HUES64 (cell line): ENCODE measurements around the gene SLC8A2.
A peak's percentile ranks its signal among the peaks of the same experiment; 100 is the strongest.

Source experiments
- H3K27ac ChIP-seq: 2 replicates; pipeline ENCODE4 v1.7.0; 2013; ENCODE audit warnings: low read depth, low read length, inconsistent platforms
- H3K27me3 ChIP-seq: 2 replicates; pipeline ENCODE4 v1.6.1; 2013; ENCODE audit warnings: mild to moderate bottlenecking, low read length; ENCODE audit not compliant: insufficient read depth
- H3K36me3 ChIP-seq: 2 replicates; pipeline ENCODE4 v1.6.1; 2013; ENCODE audit warnings: mild to moderate bottlenecking, low read length; ENCODE audit not compliant: insufficient read depth
- H3K4me1 ChIP-seq: 2 replicates; pipeline ENCODE4 v1.6.1; 2013; ENCODE audit warnings: mild to moderate bottlenecking, low read length, moderate library complexity; ENCODE audit not compliant: insufficient read depth
- H3K4me3 ChIP-seq: 2 replicates; pipeline ENCODE4 v1.5.1; 2013; ENCODE audit warnings: mild to moderate bottlenecking, low read length, moderate library complexity
- H3K9ac ChIP-seq: 2 replicates; pipeline ENCODE4 v1.6.1; 2013; ENCODE audit warnings: mild to moderate bottlenecking, low read depth, low read length
- H3K9me3 ChIP-seq: 2 replicates; pipeline ENCODE4 v1.6.1; 2013; ENCODE audit warnings: low read depth, low read length; ENCODE audit not compliant: insufficient read depth
- WGBS: fragments of 150-250, 120-280 bp; methylation state at CpG from one replicate; pipeline ENCODE4 v1.1.7; 2013; ENCODE audit warnings: missing lambda C conversion rate; 5-methylcytosine and 5-hydroxymethylcytosine counted together

Gene SLC8A2

GRCh38 chr19:47483800-47484690 is 12.4 kb upstream of the SLC8A2 start, which contains the start of gene KPTN:
KPTN (minus strand) TSS chr19:47484219; CDS start chr19:47484160, 59 bp downstream.
- 3% methylated on average over 54 of the region's 57 CpGs for WGBS

GRCh38 chr19:47483200-47483599 is 11.5 kb upstream of the SLC8A2 start:
- no peaks in the 10 kb centered on the region for H3K9me3 ChIP-seq
- H3K27me3 ChIP-seq = no peaks in the 10 kb centered on the region
- WGBS = 90% methylated on average over 15 of the region's 15 CpGs
- H3K4me1 ChIP-seq = no peaks in the 10 kb centered on the region
- H3K36me3 ChIP-seq = no peaks in the 10 kb centered on the region
- no peak overlapping the region for H3K27ac ChIP-seq
- H3K9ac ChIP-seq = no peak overlapping the region
- peak overlapping the region; percentile 82; the same call in 1 of the 2 replicates for H3K4me3 ChIP-seq

More at GRCh38 chr19:47483800-47484690, 12.4 kb upstream of the SLC8A2 start, which contains the start of gene KPTN:
- no peaks in the 10 kb centered on the region for H3K9me3 ChIP-seq
- H3K27ac ChIP-seq = peak within 1 kb of the TSS; percentile 92
- peak within 1 kb of the TSS; percentile 82 for H3K4me3 ChIP-seq
- peak within 1 kb of the TSS; percentile 91 for H3K9ac ChIP-seq
- H3K36me3 ChIP-seq = 0 out of 2 replicates have a peak, but pooled peaks cover 1% of the 10 kb centered on the region
- H3K4me1 ChIP-seq = no peaks in the 10 kb centered on the region
- H3K27me3 ChIP-seq = no peaks in the 10 kb centered on the region

DNA sequence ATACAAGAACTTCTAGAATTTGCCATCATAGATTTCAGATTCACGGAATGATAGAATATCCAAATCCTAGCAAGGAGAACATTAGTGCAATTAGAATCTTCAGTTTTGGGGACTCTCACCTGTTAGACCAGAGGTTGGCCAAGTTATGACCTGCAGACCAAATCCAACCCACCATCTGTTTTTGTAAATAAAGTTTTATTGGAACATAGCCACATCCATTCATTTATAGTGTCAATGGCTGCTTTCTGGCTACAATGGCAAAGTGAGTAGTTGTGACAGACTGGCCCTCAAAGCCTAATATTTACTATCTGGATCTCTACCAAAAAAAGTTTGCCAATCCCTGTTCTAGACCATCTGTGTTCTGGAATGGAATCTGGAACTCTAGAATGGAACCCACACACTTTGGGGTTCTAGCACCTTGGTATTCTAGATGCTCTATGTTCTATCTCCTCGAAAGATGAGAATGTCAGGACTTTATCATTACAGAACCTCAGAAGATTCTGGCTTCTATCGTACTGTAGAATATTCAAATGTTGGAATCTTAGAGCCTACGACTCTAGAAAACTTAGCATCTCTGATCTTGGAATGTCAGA is 9.9 kb upstream of the SLC8A2 start:
- Histone ChIP-seq H3K9me3 (no peaks in the 10 kb centered on the region), H3K4me1 (no peaks in the 10 kb centered on the region), H3K27ac (no peak overlapping the region), H3K4me3 (no peak overlapping the region), H3K9ac (no peak overlapping the region), H3K27me3 (no peaks in the 10 kb centered on the region), H3K36me3 (no peaks in the 10 kb centered on the region)
- WGBS = 94% methylated on average over 4 of the region's 4 CpGs

DNA sequence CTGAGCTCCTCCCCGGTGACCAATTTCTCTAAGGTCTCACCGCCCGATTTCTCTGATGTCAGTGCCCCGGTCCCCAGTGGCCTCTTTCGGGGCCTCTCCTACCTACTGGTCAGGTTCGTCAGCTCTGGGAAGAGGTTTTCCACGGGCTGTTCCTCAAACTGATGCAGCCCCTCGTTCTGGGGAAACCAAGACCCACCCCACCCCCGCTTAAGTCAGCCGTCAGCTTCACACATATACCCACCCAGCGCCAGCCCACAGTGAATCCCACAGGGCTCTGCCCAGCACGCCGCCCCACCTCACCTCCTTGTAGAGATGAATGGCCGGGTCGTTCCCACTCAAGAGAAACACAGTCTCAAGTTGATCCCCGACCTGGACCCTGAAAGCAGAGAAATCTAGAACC is 9.0 kb upstream of the SLC8A2 start:
- H3K4me1 ChIP-seq = no peaks in the 10 kb centered on the region
- no peaks in the 10 kb centered on the region for H3K36me3 ChIP-seq
- H3K4me3 ChIP-seq = peak overlapping the region; percentile 55
- H3K9ac ChIP-seq = no peak overlapping the region
- 82% methylated on average over 16 of the region's 16 CpGs for WGBS
- no peak overlapping the region for H3K27ac ChIP-seq
- no peaks in the 10 kb centered on the region for H3K9me3 ChIP-seq
- no peaks in the 10 kb centered on the region for H3K27me3 ChIP-seq

DNA sequence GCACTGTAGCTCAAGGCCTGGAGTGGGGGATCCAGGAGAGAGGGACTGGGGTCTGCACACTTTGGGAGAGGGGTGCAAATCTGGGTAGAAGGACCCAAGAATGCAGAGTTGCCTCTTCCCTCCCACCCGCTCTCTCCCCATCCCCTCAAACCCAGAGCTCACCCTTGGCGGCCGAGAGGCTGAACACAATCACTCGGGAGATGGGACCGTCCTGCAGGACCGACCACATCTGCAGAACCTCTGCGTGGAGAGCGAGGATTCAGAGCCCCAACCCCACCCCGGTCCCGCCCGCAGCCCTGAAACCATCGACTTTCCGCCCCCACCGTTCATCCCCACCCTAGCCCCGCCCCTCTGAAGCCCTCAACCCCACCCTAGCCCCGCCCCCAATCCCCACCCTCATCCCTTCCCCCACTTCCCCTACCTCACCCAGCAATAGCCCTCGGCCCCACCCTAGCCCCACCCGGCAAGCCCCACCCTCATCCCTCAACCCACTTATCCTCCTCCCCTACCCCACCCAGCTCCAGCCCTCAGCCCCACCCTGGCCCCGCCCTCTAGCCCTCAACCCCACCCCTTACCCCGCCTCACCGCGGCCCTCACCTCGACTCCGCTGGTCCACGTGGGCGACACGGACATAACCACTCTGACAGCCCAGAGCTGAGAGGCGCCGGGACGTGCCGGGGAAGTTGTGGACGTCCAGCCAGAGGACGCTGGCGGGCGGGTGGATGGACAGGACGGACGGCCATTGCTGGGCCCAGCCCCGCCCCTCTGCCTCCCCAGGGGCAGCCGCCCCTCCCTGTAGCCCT is 8.2 kb upstream of the SLC8A2 start:
- Histone ChIP-seq H3K36me3 (no peaks in the 10 kb centered on the region), H3K9me3 (no peaks in the 10 kb centered on the region), H3K4me1 (no peaks in the 10 kb centered on the region), H3K27me3 (no peaks in the 10 kb centered on the region), H3K9ac (no peak overlapping the region), H3K27ac (no peak overlapping the region), H3K4me3 (peak overlapping the region; percentile 71)
- WGBS = 7% methylated on average over 32 of the region's 39 CpGs

DNA sequence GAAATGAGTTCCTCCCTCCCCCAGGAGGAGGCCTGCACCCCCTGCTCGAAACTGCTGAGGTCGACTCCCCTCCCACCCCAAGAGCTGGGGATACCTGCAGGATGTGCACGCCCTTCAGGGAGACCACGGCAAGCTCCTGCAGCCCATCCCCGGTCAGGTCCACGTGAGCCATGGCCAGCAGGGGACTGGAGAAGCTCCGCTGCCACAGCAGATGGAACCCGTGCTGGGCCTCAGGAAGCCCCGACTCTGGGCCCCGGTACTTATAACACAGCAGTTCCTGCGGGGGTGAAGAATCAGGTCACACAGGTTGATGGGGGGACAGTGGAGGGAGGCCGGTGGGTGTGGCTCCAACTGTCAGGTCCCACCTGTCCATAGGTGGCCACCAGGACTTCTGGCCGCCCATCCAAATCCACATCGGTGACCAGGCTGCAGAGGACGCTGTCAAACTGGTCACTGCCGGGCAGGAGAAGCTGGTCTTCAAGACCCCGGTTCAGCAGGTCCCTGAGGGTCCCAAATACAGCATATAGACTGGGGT is 4.8 kb upstream of the SLC8A2 start:
- Histone ChIP-seq H3K36me3 (no peaks in the 10 kb centered on the region), H3K4me1 (no peaks in the 10 kb centered on the region), H3K27ac (no peak overlapping the region), H3K9ac (no peak overlapping the region), H3K4me3 (no peak overlapping the region), H3K9me3 (no peaks in the 10 kb centered on the region), H3K27me3 (no peaks in the 10 kb centered on the region)
- 85% methylated on average over 17 of the region's 17 CpGs for WGBS

GRCh38 chr19:47475465-47475864 is 3.8 kb upstream of the SLC8A2 start:
- 82% methylated on average over 9 of the region's 9 CpGs for WGBS
- H3K4me3 ChIP-seq = no peak overlapping the region
- no peaks in the 10 kb centered on the region for H3K36me3 ChIP-seq
- 0 out of 2 replicates have a peak, but pooled peaks cover 3% of the 10 kb centered on the region for H3K4me1 ChIP-seq
- H3K27ac ChIP-seq = no peak overlapping the region
- no peaks in the 10 kb centered on the region for H3K9me3 ChIP-seq
- no peak overlapping the region for H3K9ac ChIP-seq
- peaks cover 8% of the 10 kb centered on the region for H3K27me3 ChIP-seq

DNA sequence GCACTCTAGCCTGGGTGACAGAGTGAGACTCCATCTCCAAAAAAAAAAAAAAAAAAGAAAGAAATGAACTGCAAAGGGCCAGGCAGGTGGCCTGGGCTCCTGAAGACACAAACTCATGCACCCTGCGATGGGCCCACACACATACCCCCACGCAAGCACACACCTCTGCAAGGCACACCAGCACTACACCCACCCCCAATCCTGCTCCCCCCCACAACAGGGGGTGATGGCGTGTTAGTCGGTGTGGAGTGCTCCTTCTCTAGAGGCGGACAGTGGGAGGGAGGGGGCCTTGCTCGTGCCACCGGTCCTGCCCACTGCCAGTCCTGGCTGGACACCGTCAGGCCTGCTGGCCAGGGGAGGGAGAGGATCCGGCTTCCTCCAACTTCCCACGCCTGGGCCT is 1.6 kb upstream of the SLC8A2 start:
- Histone ChIP-seq H3K27ac (no peak overlapping the region), H3K9me3 (no peaks in the 10 kb centered on the region), H3K27me3 (peaks cover 16% of the 10 kb centered on the region), H3K4me1 (peaks cover 14% of the 10 kb centered on the region; the same call in 1 of the 2 replicates), H3K4me3 (no peak overlapping the region), H3K36me3 (no peaks in the 10 kb centered on the region), H3K9ac (no peak overlapping the region)
- WGBS = 89% methylated on average over 8 of the region's 10 CpGs

- no peaks in the 10 kb centered on the region for H3K9me3 ChIP-seq
- no peaks in the 10 kb centered on the region for H3K36me3 ChIP-seq
- peak overlapping the region; percentile 69 for H3K4me3 ChIP-seq
- WGBS = under 1% methylated on average over 13 of the region's 16 CpGs
- H3K4me1 ChIP-seq = peaks cover 14% of the 10 kb centered on the region; the same call in 1 of the 2 replicates
- no peak overlapping the region for H3K27ac ChIP-seq
- peaks cover 16% of the 10 kb centered on the region for H3K27me3 ChIP-seq
- no peak overlapping the region for H3K9ac ChIP-seq
Observed at GRCh38 chr19:47471381-47471732, 336 bp downstream of the SLC8A2 start.

- peak overlapping the region; percentile 69 for H3K4me3 ChIP-seq
- WGBS = 26% methylated on average over 13 of the region's 13 CpGs
- no peak overlapping the region for H3K27ac ChIP-seq
- H3K36me3 ChIP-seq = no peaks in the 10 kb centered on the region
- H3K9me3 ChIP-seq = no peaks in the 10 kb centered on the region
- H3K4me1 ChIP-seq = peaks cover 14% of the 10 kb centered on the region; the same call in 1 of the 2 replicates
- H3K9ac ChIP-seq = no peak overlapping the region
- H3K27me3 ChIP-seq = peaks cover 16% of the 10 kb centered on the region
Observed at GRCh38 chr19:47470447-47471195, 1.1 kb downstream of the SLC8A2 start.
